GM19324 (cell line): Measurements from ENCODE around the gene TMEM94.

Experiments
- ATAC-seq: cut with Tn5 transposase; IDR thresholded peaks from one replicate; pipeline ENCODE4 v1.9.1; 2021; ENCODE audit warnings: mild to moderate bottlenecking, moderate library complexity; ENCODE audit not compliant: unreplicated experiment, low FRiP score

The TMEM94 gene

GRCh38 chr17:75547091-75547490 is 90.7 kb downstream of the TMEM94 start:
- ATAC-seq, result no peak

GRCh38 chr17:75548813-75549212 is 92.4 kb downstream of the TMEM94 start:
- no peak for ATAC-seq
